Prostate gland (tissue), 2 donors: Measurements from ENCODE around the gene TLL1.

Source experiments
- CTCF ChIP-seq, 4 experiments: fragments of 200-600 bp in 2 of 4; fragments of 450-650 bp in 2 of 4; sonication (generic) in 2 of 4; IDR thresholded peaks; 1 replicate in 3 of 4; 2 replicates in 1 of 4; pipeline ENCODE4 v1.5.1; 2016 to 2019; ENCODE audit warnings: antibody characterized with exemption in 4 of 4, mild to moderate bottlenecking in 2 of 4, moderate library complexity in 2 of 4
- POLR2AphosphoS5 ChIP-seq: sonication (generic); formaldehyde crosslinking; IDR thresholded peaks from one replicate; pipeline ENCODE4 v1.6.1; 2017; ENCODE audit warnings: antibody characterized with exemption

GRCh38 chr4:165982934-165983333, 109.9 kb downstream of the TLL1 start:
- TF ChIP-seq POLR2AphosphoS5 = no peak
- no peak for TF ChIP-seq CTCF (IDR thresholded peaks at IDR 0.05)
